ENCODE data around the gene DIO3. TPM values are rescaled to one million over a fixed set of nuclear protein-coding genes. Genes with fewer than 3 reads are reported as not detected.

Gene DIO3
- total RNA-seq, 2 experiments from 2014 or later: not detected

DNA sequence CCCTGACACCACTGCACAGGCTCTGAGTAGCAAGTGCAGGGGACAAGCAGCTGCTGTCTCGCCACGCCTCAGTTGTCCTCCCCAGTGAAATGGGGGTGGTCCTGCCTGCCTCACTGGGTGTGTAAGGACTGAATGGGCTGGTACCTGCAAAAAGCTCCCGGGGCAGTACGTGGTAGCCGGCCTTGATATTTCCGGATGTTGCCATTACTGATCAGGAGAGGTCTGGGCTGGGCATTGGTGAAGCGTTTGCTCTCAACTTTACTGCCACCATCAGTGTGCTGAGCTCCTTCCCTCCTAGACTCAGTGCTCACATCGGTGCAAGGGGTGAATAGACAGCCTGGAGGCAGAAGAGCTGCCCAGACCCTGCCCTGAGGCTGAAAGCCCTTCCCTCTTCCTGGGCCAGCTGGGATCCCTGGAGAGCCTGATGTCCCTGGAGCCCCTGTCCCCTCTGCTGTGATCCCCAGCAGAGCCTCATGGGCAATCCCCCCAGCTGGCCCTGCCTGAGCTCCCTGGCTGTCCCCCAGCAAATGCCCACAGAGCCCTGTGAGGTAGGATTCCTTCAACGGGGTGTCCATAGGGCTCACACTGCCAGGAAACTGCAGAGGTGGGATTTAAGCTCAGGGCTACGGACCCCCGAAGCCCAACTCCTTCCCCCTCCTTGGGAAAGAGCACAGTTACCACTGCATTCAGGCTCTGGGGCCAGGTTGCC lies 18.2 kb downstream of the DIO3 start:
- H3K27ac Mint-ChIP-seq: no peak overlapping the region
- H3K27me3 Mint-ChIP-seq: no peaks in the 10 kb centered on the region
- H3K36me3 Mint-ChIP-seq: no peaks in the 10 kb centered on the region
- no peaks in the 10 kb centered on the region for H3K4me1 Mint-ChIP-seq
- H3K4me3 Mint-ChIP-seq: no peak overlapping the region
- H3K9me3 Mint-ChIP-seq: no peaks in the 10 kb centered on the region
- DNase-seq: no peak

DNA sequence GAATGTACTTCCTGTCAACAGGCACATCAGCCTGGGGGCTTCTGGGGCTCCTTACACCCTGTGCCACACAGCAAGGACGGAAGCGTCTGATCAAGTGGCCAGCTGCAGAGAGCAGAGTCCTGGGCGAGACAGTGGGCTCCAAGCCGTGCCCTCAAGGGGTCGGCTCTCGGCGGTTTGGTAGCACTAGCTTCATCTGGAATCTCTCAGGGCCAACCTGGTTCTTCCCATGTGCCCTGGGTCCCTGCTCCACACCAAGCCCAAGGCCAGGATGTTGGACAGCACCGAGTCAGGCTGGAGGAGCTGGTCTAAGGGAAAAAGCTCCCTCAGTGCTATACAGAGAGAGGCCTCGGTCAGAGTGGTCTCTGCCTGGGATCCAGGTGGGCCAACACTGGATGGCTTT lies 20.5 kb downstream of the DIO3 start:
- Mint-ChIP-seq H3K27me3 (no peaks in the 10 kb centered on the region), H3K4me1 (no peaks in the 10 kb centered on the region), H3K4me3 (no peak overlapping the region), H3K9me3 (no peaks in the 10 kb centered on the region), H3K27ac (no peak overlapping the region), H3K36me3 (no peaks in the 10 kb centered on the region)
- DNase-seq: no peak

DNA sequence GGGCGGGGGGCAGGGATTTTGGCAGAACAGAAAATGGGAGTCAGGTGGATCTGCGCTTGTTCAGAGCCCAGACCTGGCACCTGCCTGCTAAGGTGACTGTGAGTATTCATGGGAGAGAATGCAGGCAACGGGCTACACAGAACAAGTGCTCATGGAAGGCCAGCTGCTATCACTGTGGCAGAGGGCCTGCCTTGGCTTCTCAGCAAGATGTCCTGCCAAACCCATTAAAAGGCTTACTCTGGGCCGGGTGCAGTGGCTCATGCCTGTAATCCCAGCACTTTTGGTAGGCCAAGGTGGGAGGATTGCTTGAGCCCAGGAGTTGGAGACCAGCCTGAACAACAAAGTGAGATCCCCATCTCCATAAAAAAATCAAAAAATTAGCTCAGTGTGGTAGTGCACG lies 21.0 kb downstream of the DIO3 start:
- Mint-ChIP-seq H3K4me3 (no peak overlapping the region), H3K36me3 (no peaks in the 10 kb centered on the region), H3K27me3 (no peaks in the 10 kb centered on the region), H3K4me1 (no peaks in the 10 kb centered on the region), H3K27ac (no peak overlapping the region), H3K9me3 (no peaks in the 10 kb centered on the region)
- no peak for DNase-seq

DNA sequence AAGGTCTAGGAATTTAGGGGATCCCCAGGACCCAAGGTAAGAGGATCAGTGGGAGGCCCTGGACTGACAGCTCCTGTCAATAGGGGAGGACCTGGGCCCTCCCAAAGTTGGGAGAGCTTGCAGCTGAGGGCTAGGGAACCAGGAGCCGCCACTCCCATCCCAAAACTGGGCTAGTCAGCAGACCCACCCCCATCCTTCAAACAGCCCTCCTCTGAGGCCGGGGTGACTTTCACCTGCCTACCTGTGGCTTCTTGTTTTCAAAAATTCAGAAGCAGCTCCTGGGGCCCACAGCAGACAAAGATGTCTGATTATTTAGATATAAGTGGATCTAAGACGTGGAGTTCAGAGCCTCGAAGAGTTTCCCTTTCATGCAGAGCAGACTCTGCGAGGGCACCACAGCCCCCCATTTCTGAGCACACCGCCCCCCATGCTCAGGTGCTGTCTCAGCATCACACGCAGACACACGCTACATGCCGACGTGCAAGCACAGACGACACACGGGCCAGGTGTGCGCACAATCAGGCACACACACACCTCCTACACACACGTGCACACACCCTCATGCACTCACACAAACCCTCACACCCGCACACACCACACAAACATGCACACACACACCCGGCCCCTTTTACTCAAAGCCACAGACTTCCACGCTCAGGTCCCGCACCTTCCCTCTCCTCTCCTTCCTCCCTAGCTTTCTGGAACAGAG lies 21.9 kb downstream of the DIO3 start:
- Mint-ChIP-seq H3K36me3 (no peaks in the 10 kb centered on the region), H3K9me3 (no peaks in the 10 kb centered on the region), H3K27ac (no peak overlapping the region), H3K4me3 (no peak overlapping the region), H3K27me3 (no peaks in the 10 kb centered on the region), H3K4me1 (no peaks in the 10 kb centered on the region)
- no peak for DNase-seq

DNA sequence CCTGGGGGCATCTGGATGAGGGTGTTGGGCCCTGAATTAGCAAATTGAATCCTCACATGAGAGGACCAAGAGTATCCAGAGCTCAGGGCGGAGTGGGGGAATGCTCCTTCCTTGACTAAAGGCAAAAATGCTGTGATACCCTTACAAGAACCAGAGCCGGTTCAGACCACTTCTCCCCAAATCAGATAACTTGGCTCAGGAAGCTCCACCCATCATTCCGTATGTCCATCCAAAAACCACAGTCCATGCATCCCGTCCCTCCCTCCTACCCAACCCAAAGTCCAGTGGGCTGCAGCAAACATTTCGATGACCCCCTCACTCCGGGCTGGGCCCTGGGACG lies 22.4 kb downstream of the DIO3 start:
- Mint-ChIP-seq H3K4me3 (no peak overlapping the region), H3K27me3 (no peaks in the 10 kb centered on the region), H3K4me1 (no peaks in the 10 kb centered on the region), H3K27ac (no peak overlapping the region), H3K9me3 (no peaks in the 10 kb centered on the region), H3K36me3 (no peaks in the 10 kb centered on the region)
- DNase-seq: no peak

DNA sequence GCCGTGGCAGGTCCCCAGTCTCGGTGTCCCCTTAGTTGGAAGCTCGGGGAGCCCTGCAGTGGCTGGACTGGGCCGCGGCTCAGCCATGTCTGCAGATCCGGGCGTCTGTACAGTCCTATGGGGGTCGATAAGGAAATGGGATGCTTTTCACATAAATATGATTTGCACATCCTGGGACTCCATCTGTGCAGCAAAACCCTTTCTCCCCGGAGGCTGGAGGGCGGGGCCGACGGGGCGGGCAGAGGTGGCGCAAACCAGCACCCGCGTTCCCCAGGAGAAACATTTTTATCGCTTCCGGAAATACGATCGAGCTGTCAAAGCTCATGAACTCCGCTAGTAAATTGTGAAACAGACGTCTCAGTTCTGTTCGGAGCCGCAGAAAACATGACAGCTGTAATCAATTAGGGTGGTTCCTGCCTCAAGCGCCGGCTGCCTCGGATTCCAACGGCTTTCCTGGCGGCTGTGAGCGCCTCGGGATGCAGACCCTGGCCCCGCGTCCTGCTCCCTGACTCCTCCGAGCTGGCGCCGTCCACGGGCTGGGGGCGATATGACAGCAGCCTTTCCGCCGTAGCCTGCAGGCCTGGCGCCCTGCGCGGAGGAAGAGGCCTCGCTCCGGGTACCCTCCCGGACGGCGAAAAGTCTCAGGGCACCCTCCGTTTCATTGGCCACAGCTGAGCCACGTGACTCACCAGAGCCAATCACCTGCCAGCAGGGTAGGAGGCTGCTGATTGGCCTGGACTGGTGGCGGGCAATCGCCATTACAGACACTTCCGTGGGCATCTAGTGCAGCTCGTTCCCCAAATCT lies 23.0 kb downstream of the DIO3 start:
- Mint-ChIP-seq H3K27me3 (no peaks in the 10 kb centered on the region), H3K4me3 (no peak overlapping the region), H3K36me3 (no peaks in the 10 kb centered on the region), H3K9me3 (no peaks in the 10 kb centered on the region), H3K4me1 (no peaks in the 10 kb centered on the region), H3K27ac (no peak overlapping the region)
- DNase-seq: no peak

DNA sequence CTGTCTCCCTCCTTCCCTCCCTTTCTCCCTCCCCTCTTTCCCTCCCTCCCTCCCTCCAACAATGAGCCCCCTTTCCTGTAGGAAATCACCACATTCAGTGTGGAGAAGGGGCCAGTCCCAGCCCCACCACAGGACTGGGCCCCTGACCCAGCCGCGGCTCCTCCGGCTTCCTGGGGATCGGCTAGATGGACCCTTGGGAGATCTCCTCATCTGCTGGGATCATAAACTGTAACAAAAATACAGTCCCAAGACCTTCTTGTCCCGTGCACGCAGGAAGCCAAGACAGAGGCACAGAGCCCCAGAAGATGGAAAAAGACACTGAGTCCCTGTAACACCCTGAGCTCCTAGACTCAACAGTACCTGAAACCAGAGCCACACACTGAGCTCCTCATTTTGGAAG lies 23.9 kb downstream of the DIO3 start:
- H3K27me3 Mint-ChIP-seq: no peaks in the 10 kb centered on the region

DNA sequence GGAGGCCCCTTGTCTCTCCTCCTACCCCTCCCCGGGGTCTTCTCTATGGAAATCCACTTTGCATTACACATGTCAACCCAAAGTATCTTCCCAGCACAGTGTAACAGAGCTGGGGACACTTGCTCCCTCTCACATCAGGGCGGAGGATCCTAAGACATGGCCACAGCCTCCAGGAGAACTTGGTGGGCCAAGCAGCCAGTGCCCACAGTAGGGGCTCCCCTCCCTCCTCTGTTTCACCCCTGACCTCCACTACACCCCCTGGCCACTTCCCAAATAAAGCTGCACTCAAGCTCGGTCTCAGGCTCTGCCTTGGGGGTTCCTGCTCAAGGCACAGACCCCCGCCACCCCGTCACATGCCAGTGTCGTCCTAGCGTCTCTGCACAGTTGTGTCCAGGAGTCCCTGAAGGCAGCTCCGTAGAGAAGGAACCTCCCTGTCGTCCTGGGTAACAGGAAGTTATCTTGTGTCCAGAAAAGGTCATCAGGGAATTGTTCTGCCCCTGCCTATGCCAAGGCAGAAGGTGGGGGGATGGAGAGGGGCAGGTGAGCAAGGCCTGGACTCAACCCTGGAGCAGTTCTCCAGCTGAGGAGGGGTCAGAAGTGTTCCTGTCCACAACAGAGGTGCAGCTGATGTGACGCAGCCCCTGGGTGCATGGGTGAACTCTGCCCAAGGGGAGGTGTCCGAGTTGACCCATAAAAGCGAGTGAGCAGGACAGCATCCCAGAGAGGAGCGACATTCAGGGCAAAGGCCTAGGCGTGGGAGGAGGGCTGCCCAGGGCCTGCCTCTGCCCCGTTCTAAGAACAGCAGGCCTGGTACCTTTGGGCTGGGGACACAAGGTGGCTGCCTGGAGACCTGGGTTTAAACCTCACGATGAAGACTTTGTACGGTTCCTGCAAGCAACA lies 25.5 kb downstream of the DIO3 start:
- Mint-ChIP-seq H3K27ac (no peak overlapping the region), H3K4me1 (no peaks in the 10 kb centered on the region), H3K9me3 (no peaks in the 10 kb centered on the region), H3K27me3 (no peaks in the 10 kb centered on the region), H3K4me3 (no peak overlapping the region), H3K36me3 (no peaks in the 10 kb centered on the region)
- no peak for DNase-seq

More for the DNA sequence above, 23.9 kb downstream of the DIO3 start:
- H3K4me1 Mint-ChIP-seq: no peaks in the 10 kb centered on the region
- no peak overlapping the region for H3K27ac Mint-ChIP-seq
- H3K4me3 Mint-ChIP-seq: no peak overlapping the region
- H3K9me3 Mint-ChIP-seq: no peaks in the 10 kb centered on the region
- DNase-seq: no peak
- no peaks in the 10 kb centered on the region for H3K36me3 Mint-ChIP-seq

DNA sequence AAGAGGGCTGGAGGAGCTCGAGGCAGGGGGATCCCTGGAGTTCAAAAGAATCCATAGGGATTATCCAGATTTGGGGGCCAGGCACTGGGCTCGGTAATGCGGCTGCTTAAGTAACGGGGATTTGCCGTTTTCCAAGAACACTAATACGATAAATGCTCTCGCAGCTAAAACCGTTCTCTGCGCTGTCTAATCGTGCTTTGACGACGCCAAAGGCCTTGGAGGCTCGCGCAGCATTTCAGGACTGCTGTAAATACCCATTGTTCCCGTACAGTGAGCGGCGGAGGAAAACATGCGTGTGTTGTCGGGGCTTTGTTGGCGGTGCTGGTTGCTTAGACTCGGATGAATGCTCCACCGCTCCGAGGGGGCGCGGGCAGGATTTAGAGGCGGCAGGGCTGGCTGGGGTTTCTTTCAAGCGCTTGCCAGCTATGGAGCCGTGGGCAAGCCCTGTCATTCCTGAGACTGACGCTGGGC lies 26.2 kb downstream of the DIO3 start:
- Mint-ChIP-seq H3K27me3 (no peaks in the 10 kb centered on the region), H3K4me1 (no peaks in the 10 kb centered on the region), H3K9me3 (no peaks in the 10 kb centered on the region), H3K4me3 (no peak overlapping the region), H3K36me3 (no peaks in the 10 kb centered on the region), H3K27ac (no peak overlapping the region)
- DNase-seq: no peak

DNA sequence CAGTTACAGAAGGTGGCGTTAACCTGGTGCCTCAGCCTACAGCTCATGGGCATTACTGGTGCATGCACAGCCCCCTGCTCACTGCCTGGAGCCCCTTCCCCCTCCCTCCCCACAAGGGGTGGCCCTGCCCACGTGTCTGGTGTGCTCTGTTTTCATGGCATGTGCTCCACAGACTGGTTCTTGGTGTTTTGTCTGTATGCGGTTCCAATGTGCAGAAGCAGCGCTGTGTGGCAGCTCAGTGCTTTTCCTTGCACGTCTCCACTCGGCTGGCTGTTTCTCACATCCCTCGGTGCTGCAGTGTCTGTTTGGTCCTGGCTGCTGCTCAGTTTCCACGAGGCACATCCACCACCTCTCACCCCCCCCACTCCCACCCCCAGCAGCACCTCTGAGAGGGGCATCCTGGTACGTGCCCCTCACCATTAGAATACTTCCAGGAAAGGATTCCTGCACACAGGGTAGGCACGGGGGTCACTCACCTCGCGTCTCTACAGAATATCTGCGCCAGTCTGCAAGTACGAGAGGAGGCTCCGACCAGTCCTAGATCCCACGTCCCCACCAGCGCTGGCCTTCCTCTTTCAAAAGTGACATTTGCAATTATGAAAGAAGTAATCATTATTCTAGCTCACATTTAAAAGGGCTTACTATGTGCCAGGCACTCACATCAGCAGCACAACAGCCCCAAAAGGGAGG lies 27.1 kb downstream of the DIO3 start:
- DNase-seq: no peak
- H3K36me3 Mint-ChIP-seq: no peaks in the 10 kb centered on the region
- no peaks in the 10 kb centered on the region for H3K27me3 Mint-ChIP-seq
- H3K27ac Mint-ChIP-seq: no peak overlapping the region
- no peak overlapping the region for H3K4me3 Mint-ChIP-seq
- H3K4me1 Mint-ChIP-seq: no peaks in the 10 kb centered on the region
- H3K9me3 Mint-ChIP-seq: no peaks in the 10 kb centered on the region

DNA sequence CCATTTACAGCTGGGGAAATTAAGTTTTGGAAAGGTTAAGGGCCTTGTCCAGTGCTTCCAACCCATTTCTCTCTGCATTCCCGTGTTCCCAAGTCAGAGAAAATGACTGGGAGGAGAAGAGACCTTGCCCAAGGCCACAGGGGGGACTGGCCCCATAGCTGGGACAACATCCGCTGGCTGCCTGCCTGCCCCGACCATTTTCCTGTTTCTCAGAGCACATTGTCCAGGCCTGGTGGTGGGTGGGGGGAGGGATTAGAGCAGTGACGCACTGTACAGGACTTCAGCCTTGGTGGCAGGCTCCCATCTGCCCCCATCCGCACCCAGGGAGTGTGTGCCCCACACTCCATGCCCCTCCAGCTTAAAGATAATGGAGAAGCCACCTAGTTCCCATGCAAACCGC lies 27.7 kb downstream of the DIO3 start:
- Mint-ChIP-seq H3K27me3 (no peaks in the 10 kb centered on the region), H3K4me3 (no peak overlapping the region), H3K4me1 (no peaks in the 10 kb centered on the region), H3K27ac (no peak overlapping the region), H3K9me3 (no peaks in the 10 kb centered on the region), H3K36me3 (no peaks in the 10 kb centered on the region)
- DNase-seq: no peak

DNA sequence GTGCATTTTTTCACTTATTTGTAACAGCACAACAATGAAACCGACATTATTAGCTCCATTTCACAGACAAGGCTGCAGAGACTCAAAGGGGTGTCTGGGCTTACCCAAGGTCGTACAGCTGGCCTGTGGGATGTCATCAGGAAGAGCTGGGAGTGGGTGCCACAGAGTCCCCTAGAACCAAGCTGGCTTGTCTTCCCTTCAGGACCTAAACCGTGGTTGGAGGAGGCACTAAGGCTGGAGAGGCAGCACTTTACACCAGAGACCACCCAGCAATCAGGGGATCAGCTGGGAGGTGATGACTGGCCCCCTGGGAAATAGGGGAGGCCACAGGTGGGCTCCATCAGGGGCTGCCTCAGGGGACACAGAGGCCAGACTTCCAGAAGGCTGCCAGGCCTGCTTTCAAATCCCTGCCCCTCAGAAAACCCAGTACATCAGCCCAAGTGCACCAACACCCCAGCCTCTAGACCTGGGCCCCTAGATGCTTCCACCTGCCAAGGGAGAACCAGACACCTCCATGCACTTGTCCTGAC lies 28.3 kb downstream of the DIO3 start:
- DNase-seq: no peak
- no peaks in the 10 kb centered on the region for H3K9me3 Mint-ChIP-seq
- H3K4me1 Mint-ChIP-seq: no peaks in the 10 kb centered on the region
- H3K4me3 Mint-ChIP-seq: no peak overlapping the region
- H3K36me3 Mint-ChIP-seq: no peaks in the 10 kb centered on the region
- no peak overlapping the region for H3K27ac Mint-ChIP-seq
- H3K27me3 Mint-ChIP-seq: no peaks in the 10 kb centered on the region

DNA sequence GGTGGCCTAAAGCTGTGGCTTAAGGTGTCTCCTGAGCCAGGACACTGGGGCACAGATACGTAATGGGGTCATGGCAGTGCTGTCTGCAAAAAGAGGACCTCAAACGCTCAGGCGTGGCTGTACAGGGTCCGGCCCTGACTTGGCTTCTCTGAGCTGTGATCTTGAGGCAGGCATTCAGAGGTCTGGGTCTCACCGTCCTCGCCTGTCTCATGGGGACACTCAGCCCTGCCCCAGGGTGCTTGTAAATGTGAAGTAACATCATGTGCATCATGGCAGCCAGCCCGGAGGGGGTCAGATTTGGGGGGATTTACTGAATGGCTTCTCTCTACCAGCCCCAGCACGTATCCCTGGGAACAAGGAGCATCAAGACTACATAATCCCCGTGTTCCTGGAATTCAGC lies 28.8 kb downstream of the DIO3 start:
- no peaks in the 10 kb centered on the region for H3K36me3 Mint-ChIP-seq
- no peak overlapping the region for H3K4me3 Mint-ChIP-seq
- H3K9me3 Mint-ChIP-seq: no peaks in the 10 kb centered on the region
- H3K27me3 Mint-ChIP-seq: no peaks in the 10 kb centered on the region
- no peak for DNase-seq
- no peak overlapping the region for H3K27ac Mint-ChIP-seq
- H3K4me1 Mint-ChIP-seq: no peaks in the 10 kb centered on the region

DNA sequence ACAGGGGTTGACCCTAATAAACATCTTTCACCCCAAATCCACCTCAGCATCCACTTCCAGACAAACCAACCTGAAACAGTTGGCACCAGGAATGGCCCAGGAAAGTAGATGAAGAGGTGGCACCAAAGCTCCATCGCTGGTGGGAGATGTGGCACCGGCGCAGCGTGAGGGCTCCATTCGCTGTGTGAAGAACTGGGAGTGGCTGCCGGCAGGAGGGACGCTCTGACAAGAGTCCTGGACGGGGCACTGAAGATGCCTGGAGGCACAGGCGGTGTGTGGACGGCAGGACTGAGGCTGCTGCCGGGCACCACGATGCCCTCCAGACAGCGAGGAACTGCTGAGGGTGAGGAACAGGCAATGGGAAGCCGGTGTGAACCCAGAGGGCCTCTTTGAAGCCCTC lies 29.3 kb downstream of the DIO3 start:
- Mint-ChIP-seq H3K27ac (no peak overlapping the region), H3K4me1 (peaks cover 2% of the 10 kb centered on the region), H3K4me3 (no peak overlapping the region), H3K36me3 (peaks cover under 1% of the 10 kb centered on the region), H3K27me3 (no peaks in the 10 kb centered on the region), H3K9me3 (peaks cover 2% of the 10 kb centered on the region)
- no peak for DNase-seq
